Upper lobe of left lung (tissue), 6 donors: ENCODE measurements around the gene RHBDL1. TPM values are rescaled to one million over a fixed set of nuclear protein-coding genes. Genes with fewer than 3 reads are reported as not detected.

Experiments used
- ATAC-seq, 2 donors: fragments of 200-7000 bp; cut with Tn5 transposase; one replicate each; pipeline ENCODE4 v1.9.1; 2022; ENCODE audit warnings: mild to moderate bottlenecking in 2 of 2, moderate library complexity in 2 of 2; ENCODE audit not compliant: low FRiP score in 2 of 2
- DNase-seq, 2 donors: peaks; one replicate each; pipeline ENCODE4 v3.0.0-alpha.2; 2019 to 2020
- H3K27ac ChIP-seq, 4 donors: fragments of 200-600 bp; sonication (generic); one replicate each; pipeline ENCODE4 v1.5.1; 2016 to 2019
- H3K27me3 ChIP-seq, 4 donors: fragments of 200-600 bp; sonication (generic); one replicate each; pipeline ENCODE4 v1.5.1; 2017 to 2019
- H3K36me3 ChIP-seq, 4 donors: fragments of 200-600 bp; sonication (generic); one replicate each; pipeline ENCODE4 v1.5.1; 2016 to 2019
- H3K4me1 ChIP-seq, 4 donors: fragments of 200-600 bp; sonication (generic); one replicate each; pipeline ENCODE4 v1.5.1; 2018 to 2019
- H3K4me3 ChIP-seq, 4 donors: fragments of 200-600 bp; sonication (generic); one replicate each; pipeline ENCODE4 v1.5.1; 2017 to 2019; ENCODE audit warnings: mild to moderate bottlenecking in 2 of 4, moderate library complexity in 1 of 4
- H3K9me3 ChIP-seq, 4 donors: fragments of 200-600 bp; sonication (generic); one replicate each; pipeline ENCODE4 v1.5.1; 2018 to 2019
- EP300 ChIP-seq, 4 donors: sonication (generic); formaldehyde crosslinking; IDR thresholded peaks; one replicate each; pipeline ENCODE4 v1.5.1; 2017; ENCODE audit warnings: antibody characterized with exemption in 4 of 4, control low read depth in 2 of 4
- POLR2A ChIP-seq, 4 donors: fragments of 450-650 bp; IDR thresholded peaks; one replicate each; pipeline ENCODE4 v1.5.1; 2016 to 2017; ENCODE audit warnings: antibody characterized with exemption in 4 of 4, mild to moderate bottlenecking in 2 of 4
- POLR2AphosphoS5 ChIP-seq, 2 donors: sonication (generic); formaldehyde crosslinking; IDR thresholded peaks; one replicate each; pipeline ENCODE4 v1.5.1; 2017; ENCODE audit warnings: antibody characterized with exemption in 2 of 2
- WGBS, 2 donors: methylation state at CpG; one replicate each; pipeline ENCODE4 v1.1.5; 2017 to 2018; 5-methylcytosine and 5-hydroxymethylcytosine counted together
- total RNA-seq, 6 donors: library from RNA; depleted of rRNA in 4 of 6; stranded (reverse); fragments of >200 nt in 4 of 6; gene quantifications; one replicate each; pipeline versions ENCODE4 v1.1.0 to v1.2.1, GENCODE V29; 2016 to 2021
- TF ChIP-seq, protein P1 (sequence below), 6 experiments: fragments of 450-650 bp in 4 of 6; fragments of 200-600 bp in 2 of 6; sonication (generic) in 2 of 6; IDR thresholded peaks; one replicate each; pipeline ENCODE4 v1.5.1; 2016 to 2019; ENCODE audit warnings: antibody characterized with exemption in 6 of 6
- donor health status: DM: no; HTN: no; CAD: no; lungs with moderate emphysema.
- donor health status: DM: no; HTN: yes; CAD: no; lungs with severe emphysema.

Gene RHBDL1
- total RNA-seq, 6 donors from 2014 or later = 0.59 to 2.1 (median 0.76) TPM; not detected in 1

DNA sequence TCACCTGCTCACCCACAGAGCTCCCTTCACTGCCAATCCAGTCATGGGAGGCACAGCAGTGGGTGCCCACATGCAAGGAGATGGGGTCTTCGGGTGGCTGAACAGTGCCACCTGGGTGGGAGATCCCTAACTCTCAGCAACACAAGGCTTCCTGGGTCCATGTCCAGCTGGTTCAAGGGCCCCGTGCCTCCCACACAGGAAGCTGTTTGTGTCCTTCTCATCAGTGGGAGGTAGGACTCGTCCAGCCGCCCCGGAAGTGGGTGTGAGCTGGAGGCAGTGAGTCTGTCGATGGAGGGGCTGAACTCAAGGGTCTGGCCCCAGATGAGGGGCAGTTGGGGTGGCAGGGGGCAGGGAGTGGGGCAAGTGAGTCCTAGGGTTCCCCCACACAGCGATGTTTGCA is 28.6 kb downstream of the RHBDL1 start:
- Histone ChIP-seq H3K27me3 (peaks cover 6 to 85% (median 47%) of the 10 kb centered on the region in 4 donors), H3K36me3 (no peaks in the 10 kb centered on the region), H3K4me3 (no peak overlapping the region), H3K9me3 (no peaks in the 10 kb centered on the region), H3K27ac (no peak overlapping the region), H3K4me1 (peaks cover 5 to 30% (median 8%) of the 10 kb centered on the region in 4 donors)
- TF ChIP-seq POLR2A (IDR thresholded peaks at IDR 0.05) (no peak), EP300 (IDR thresholded peaks at IDR 0.05) (no peak)
- 59% methylated on average over 6 of the region's 7 CpGs; no CpG with 5 or more reads in 1 of the 2 donors for WGBS, 2 donors
- ATAC-seq = no peak
- DNase-seq = peak in 1 of 2 donors; percentile 32

DNA sequence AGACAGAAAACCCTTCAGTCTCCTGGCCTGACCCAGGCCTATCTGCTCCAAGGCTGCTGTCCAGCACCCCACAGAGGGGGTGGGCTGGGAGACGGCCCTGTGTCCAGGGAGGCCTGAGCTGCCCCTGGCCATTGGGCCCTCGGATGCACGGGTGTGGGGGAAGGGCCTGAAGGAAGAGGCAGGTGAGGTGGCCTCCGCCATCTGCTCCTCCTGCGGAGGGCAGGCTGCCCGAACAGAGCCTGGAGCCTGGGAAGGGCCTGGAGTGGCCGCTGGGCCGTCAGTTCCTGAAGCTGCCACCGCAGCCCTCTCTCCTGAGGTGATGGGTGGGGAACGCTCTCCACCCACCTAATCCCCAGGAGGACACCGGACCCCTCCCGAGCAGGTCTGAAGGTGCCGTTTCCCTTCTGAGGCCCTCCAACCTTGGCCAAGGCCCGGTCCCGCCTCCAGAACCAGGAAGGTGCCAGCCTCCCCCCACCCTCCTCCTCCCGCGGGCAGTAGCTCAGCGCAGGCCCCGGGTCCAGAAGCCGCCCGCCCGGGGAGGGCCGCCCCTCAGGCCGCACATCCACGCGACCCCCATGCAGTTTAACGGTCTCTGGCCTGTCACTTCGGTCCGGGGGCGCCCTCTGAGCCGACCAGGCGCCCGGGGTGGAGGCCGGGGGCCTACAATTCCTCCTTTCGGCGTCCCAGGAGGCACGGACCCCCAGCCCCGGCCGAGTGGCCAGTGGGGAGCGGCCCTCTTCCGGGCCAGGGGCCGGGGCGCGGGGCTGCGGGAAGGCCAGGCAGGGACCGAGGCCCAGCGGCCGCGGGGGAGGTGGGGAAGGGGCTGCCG is 29.3 kb downstream of the RHBDL1 start:
- 22% methylated on average over 23 of the region's 50 CpGs; no CpG with 5 or more reads in 1 of the 2 donors for WGBS, 2 donors
- peaks cover 5 to 30% (median 8%) of the 10 kb centered on the region in 4 donors for H3K4me1 ChIP-seq
- no peaks in the 10 kb centered on the region for H3K9me3 ChIP-seq
- DNase-seq = peak in 1 of 2 donors; percentile 73
- H3K36me3 ChIP-seq = no peaks in the 10 kb centered on the region
- TF ChIP-seq POLR2AphosphoS5 (IDR thresholded peaks at IDR 0.05) (no peak), EP300 (IDR thresholded peaks at IDR 0.05) (no peak), POLR2A (IDR thresholded peaks at IDR 0.05) (no peak)
- TF ChIP-seq, protein P1, sequence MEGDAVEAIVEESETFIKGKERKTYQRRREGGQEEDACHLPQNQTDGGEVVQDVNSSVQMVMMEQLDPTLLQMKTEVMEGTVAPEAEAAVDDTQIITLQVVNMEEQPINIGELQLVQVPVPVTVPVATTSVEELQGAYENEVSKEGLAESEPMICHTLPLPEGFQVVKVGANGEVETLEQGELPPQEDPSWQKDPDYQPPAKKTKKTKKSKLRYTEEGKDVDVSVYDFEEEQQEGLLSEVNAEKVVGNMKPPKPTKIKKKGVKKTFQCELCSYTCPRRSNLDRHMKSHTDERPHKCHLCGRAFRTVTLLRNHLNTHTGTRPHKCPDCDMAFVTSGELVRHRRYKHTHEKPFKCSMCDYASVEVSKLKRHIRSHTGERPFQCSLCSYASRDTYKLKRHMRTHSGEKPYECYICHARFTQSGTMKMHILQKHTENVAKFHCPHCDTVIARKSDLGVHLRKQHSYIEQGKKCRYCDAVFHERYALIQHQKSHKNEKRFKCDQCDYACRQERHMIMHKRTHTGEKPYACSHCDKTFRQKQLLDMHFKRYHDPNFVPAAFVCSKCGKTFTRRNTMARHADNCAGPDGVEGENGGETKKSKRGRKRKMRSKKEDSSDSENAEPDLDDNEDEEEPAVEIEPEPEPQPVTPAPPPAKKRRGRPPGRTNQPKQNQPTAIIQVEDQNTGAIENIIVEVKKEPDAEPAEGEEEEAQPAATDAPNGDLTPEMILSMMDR (IDR thresholded peaks at IDR 0.05) = no peak
- H3K4me3 ChIP-seq = peak overlapping the region in 1 of 4 donors; percentile 15
- H3K27me3 ChIP-seq = peaks cover 6 to 89% (median 49%) of the 10 kb centered on the region in 4 donors
- H3K27ac ChIP-seq = no peak overlapping the region
- ATAC-seq = no peak

DNA sequence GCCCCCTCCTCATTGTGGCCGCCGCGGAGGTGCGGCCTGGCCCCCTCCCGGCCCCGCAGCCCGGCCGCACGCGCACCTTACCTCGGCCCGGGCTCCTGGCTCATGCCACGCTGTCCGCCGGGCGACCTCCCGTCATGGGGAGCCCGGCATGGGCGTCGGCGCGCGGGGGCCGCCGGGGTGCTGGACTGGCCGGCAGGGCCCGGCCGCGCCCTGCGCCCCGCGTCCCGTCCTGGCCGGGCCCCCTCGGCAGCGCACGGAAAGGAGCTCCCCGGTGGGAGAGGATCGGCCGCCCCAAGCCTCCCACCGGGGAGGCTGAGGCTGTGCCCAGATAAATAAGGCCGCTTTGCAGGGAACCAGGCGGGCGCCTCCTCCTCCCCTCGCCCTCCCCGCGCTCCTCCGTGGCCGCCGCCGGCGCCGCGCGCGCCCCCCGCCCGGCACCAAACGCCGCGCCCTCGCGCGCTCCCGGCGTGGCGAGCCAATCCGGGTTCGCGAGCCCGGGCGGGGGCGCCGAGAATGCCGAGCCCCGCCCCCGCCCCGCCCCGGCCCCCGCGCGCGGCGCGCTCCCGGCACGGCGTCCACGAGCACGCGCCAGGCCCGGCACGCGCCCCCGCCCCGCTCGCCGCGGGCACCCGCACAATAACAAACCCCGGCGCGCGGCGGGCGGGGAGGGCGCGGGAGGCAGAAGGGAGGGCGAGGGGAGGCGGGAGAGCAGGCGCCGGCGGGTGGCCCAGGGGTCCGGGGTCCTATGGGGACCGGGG is 30.1 kb downstream of the RHBDL1 start, which contains the start of gene FBXL16:
FBXL16 (minus strand) TSS at position 371 of the 758 bp plus-strand sequence. CDS start 8,396 bp downstream, outside the sequence.
- TF ChIP-seq, protein P1 (IDR thresholded peaks at IDR 0.05) = no peak
- TF ChIP-seq POLR2AphosphoS5 (IDR thresholded peaks at IDR 0.05) = no peak
- TF ChIP-seq POLR2A (IDR thresholded peaks at IDR 0.05) = no peak
- TF ChIP-seq EP300 (IDR thresholded peaks at IDR 0.05) = no peak
- Histone ChIP-seq H3K27ac (no peak within 1 kb of the TSS), H3K27me3 (peaks cover 6 to 89% (median 46%) of the 10 kb centered on the region in 4 donors)

DNA sequence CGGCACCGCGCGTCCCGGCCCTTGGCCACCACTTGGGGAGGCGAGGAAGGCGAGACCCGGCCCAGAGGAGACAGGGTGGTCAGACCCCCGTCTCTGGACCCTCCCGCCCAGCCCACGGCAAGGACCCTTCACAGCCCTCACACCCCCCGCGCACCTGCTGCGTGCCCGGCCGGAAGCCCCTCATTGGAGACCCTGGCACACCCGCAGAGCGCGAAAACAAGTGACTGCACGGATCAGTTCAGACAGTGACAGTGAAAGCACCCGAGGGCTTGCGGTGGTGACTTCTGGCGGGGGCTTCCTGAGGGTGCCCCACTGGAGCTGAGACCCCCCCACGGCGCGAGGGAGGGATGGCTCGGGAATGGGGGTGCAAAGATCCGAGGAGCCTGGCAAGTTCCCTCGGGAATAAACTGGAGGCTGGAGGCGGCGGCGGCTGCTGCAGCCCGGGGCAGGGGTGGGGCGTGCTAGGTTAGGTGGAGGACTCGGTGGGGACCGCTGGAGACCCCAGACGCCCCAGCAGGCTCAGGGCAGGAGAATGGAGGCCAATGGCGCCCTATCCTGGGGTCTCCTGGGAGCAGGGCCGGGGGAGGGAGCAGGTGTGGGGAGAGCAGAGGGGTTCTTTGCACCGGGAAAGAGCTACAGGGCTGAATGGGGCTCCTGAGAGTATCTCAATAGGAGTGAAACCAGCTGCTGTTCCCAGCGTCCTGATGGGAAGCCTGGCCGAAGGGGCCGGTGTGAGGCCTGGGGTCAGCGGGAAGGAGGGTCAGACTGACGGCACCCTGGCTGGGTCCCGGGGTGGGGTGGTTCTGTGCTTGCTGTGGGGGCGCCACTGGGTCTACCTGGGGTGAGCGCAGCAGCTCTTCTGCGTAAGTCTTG is 31.0 kb downstream of the RHBDL1 start:
- H3K9me3 ChIP-seq = no peaks in the 10 kb centered on the region
- no peak for ATAC-seq
- 1 to 8% methylated on average over 13 to 33 of the region's 49 CpGs for WGBS, 2 donors

More for the DNA sequence above, 30.1 kb downstream of the RHBDL1 start, which contains the start of gene FBXL16:
- ATAC-seq = no peak
- H3K36me3 ChIP-seq = no peaks in the 10 kb centered on the region
- H3K9me3 ChIP-seq = no peaks in the 10 kb centered on the region
- peak in 1 of 2 donors; percentile 83 for DNase-seq
- H3K4me1 ChIP-seq = peaks cover 5 to 27% (median 8%) of the 10 kb centered on the region in 4 donors
- WGBS, 2 donors = 0% methylated on average over 10 of the region's 115 CpGs; no CpG with 5 or more reads in 1 of the 2 donors
- H3K4me3 ChIP-seq = peak within 1 kb of the TSS in 2 of 4 donors; percentile 15 to 23

More for the DNA sequence above, 31.0 kb downstream of the RHBDL1 start:
- no peaks in the 10 kb centered on the region for H3K36me3 ChIP-seq
- DNase-seq = peak in 1 of 2 donors; percentile 66
- H3K4me1 ChIP-seq = peaks cover 5 to 21% (median 6%) of the 10 kb centered on the region in 4 donors
- H3K27ac ChIP-seq = no peak overlapping the region
- H3K27me3 ChIP-seq = peaks cover 6 to 86% (median 43%) of the 10 kb centered on the region in 4 donors
- peak overlapping the region in 1 of 4 donors; percentile 15 for H3K4me3 ChIP-seq
- no peak for TF ChIP-seq EP300 (IDR thresholded peaks at IDR 0.05)
- TF ChIP-seq, protein P1 (IDR thresholded peaks at IDR 0.05) = no peak
- no peak for TF ChIP-seq POLR2A (IDR thresholded peaks at IDR 0.05)
- TF ChIP-seq POLR2AphosphoS5 (IDR thresholded peaks at IDR 0.05) = no peak
